ENCODE results near the gene MRAP.
"Not testable (repeated sequence)": the region's sequence is repeated elsewhere in the genome, so short reads cannot be mapped to it uniquely, and the experiment has no call there.

MRAP gene

DNA sequence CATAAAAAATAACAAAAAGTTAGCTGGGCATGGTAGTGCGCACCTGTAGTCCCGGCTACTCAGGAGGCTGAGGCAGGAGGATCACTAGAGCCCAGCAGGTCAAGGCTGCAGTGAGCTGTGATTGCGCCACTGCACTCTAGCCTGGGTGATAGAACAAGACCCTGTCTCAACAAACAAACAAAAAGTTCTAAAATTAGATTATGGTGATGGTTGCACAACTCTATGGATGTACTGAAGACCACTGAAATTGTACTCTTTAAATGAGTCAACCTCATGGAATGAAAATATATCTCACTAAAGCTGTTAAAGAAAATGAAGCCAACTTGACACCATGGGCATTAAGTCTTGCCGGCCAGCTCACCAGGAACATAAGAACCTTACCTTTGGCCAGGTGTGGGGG, 9.1 kb downstream of the MRAP start:
- DNase-seq (ENCODE audit: low read depth): no peak
- H3K4me3 ChIP-seq (ENCODE audit: low read length): no peak overlapping the region
- TF ChIP-seq, protein P1, sequence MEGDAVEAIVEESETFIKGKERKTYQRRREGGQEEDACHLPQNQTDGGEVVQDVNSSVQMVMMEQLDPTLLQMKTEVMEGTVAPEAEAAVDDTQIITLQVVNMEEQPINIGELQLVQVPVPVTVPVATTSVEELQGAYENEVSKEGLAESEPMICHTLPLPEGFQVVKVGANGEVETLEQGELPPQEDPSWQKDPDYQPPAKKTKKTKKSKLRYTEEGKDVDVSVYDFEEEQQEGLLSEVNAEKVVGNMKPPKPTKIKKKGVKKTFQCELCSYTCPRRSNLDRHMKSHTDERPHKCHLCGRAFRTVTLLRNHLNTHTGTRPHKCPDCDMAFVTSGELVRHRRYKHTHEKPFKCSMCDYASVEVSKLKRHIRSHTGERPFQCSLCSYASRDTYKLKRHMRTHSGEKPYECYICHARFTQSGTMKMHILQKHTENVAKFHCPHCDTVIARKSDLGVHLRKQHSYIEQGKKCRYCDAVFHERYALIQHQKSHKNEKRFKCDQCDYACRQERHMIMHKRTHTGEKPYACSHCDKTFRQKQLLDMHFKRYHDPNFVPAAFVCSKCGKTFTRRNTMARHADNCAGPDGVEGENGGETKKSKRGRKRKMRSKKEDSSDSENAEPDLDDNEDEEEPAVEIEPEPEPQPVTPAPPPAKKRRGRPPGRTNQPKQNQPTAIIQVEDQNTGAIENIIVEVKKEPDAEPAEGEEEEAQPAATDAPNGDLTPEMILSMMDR (IDR thresholded peaks at IDR 0.05; ENCODE audit: insufficient read depth, low read depth, low read length, missing control alignments): no peak

DNA sequence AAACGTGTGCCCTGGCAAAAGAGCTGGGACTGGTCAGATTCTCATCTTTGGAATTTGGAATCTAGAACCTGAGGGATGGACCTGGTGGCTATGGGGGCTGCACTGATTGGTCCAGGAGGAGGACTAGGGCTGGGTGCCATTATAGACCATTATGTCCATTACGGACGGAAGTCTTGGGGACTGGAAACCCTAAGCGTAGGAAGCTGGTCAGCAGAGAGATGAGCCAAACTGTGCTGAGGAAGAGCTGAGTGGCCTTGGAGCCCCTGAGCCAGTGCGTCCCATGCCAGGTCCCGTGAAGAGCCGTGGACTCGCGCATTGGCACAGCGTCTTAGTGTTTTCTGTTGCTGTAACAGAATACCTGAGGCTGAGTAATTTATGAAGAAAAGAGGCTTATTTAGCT, 10.0 kb downstream of the MRAP start:
- no peak overlapping the region for H3K4me3 ChIP-seq (ENCODE audit: low read length)
- TF ChIP-seq, protein P1 (IDR thresholded peaks at IDR 0.05; ENCODE audit: insufficient read depth, low read depth, low read length, missing control alignments): no peak
- DNase-seq (ENCODE audit: low read depth): no peak

DNA sequence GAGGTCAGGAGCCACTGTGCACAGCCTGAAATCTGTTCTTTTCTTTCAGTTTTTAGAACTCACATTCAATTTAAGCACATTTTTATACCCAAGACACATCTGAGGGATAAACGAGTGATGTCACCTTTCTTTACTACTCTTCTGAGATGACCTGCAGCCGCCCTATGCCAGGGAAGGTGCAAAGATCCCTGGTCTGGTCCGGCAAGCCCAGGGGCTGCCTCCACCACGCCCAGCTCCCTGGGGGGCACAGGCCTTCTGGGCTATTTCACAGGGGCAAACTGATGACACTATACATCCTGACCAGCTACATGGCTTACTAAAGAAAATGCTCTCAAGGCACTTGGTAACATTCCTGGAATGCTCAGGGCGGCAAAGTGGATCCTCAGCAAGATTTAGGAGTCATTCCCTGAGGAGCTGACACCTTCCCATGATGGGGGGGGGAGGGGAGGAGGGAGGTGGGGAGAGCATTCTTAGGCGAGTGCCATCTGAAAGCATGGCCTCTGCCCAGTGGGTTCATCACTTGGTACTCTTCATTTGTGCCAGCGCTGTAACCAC, 11.3 kb downstream of the MRAP start:
- no peak overlapping the region for H3K4me3 ChIP-seq (ENCODE audit: low read length)
- TF ChIP-seq, protein P1 (IDR thresholded peaks at IDR 0.05; ENCODE audit: insufficient read depth, low read depth, low read length, missing control alignments): no peak
- no peak for DNase-seq (ENCODE audit: low read depth)

DNA sequence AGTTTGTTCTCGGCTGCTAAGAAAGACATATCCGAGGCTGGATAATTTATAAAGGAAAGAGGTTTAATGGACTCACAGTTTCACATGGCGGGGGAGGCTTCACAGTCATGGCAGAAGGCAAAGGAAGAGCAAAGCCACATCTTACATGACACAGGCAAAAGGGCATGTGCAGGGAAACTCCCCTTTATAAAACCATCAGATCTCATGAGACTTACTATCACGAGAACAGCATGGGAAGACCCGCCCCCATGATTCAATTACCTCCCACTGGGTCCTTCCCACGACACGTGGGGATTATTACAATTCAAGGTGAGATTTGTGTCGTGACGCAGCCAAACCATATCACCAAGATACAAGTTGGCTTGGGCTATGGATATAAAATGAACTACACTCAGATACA, 12.3 kb downstream of the MRAP start:
- DNase-seq (ENCODE audit: low read depth); H3K4me3 ChIP-seq (ENCODE audit: low read length): not testable (repeated sequence)

DNA sequence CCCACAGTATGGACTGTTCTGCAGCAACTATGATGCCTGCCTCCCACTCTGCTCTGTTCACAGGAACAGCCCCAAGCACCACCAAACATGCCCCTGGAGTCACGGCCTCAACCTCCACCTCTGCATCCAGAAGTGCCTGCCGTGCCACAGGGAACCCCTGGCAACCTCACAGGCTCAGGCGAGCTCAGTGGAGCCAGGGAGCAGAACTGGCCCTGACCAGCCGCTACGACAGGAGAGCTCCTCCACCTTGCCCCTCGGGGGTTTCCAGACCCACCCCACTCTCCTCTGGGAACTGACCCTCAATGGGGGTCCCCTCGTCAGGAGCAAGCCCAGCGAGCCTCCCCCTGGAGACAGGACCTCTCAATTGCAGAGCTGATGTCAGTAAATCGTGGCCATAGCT, 13.0 kb downstream of the MRAP start:
- no peak overlapping the region for H3K4me3 ChIP-seq (ENCODE audit: low read length)
- TF ChIP-seq, protein P1 (IDR thresholded peaks at IDR 0.05; ENCODE audit: insufficient read depth, low read depth, low read length, missing control alignments): no peak
- DNase-seq (ENCODE audit: low read depth): no peak

DNA sequence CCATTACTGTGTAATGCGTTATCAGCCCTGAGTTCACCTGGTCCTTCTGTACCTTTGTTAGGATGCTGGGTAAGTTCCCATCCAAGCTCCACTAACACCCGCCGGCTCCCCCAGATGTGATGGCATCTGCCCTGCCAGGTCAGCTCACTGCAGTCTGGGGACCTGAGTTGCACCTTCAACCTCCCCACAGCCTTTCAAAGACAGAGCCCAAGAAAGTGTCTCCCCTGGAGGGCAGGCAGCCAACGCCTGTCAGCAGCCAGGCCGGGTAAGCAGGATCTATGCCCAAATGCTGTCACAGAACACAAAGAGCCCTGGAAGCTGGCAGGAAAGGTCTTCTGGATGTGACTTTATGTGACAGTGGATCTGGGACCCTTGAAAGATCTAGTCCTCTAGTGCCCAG, 13.7 kb downstream of the MRAP start:
- DNase-seq (ENCODE audit: low read depth): no peak
- TF ChIP-seq, protein P1 (IDR thresholded peaks at IDR 0.05; ENCODE audit: insufficient read depth, low read depth, low read length, missing control alignments): no peak
- no peak overlapping the region for H3K4me3 ChIP-seq (ENCODE audit: low read length)

DNA sequence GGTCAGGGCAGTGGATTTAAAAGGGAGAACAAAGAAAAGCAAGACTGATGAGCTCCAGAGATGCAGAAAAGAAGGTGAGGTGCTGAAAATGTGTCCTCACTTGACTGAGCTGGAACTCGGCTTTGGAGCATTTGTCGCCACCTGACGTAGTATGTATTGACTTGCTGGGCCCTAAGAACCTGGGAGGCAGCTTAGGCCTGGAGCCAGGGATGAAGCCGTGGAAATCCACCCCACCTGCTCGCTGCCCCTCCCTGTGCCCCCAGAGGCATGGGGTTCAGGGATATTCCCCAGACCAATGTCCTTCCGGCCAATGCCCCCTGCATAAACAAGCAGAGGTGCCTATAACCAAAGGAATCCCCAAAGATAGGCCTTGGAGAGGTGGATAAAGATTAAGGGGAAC, 14.3 kb downstream of the MRAP start:
- no peak overlapping the region for H3K4me3 ChIP-seq (ENCODE audit: low read length)

More for the DNA sequence above, 14.3 kb downstream of the MRAP start:
- no peak for DNase-seq (ENCODE audit: low read depth)
- TF ChIP-seq, protein P1 (IDR thresholded peaks at IDR 0.05; ENCODE audit: insufficient read depth, low read depth, low read length, missing control alignments): no peak

Measured in epithelial cell of esophagus (primary cell).